H9 (cell line): Measurements from ENCODE around the gene WNT3A. TPM values are rescaled to one million over a fixed set of nuclear protein-coding genes. Genes with fewer than 3 reads are reported as not detected.
A peak's percentile ranks its signal among the peaks of the same experiment; 100 is the strongest.

Experiments used
- DNase-seq: peaks from one replicate; pipeline ENCODE4 v3.0.0-alpha.2; 2017
- H2AFZ ChIP-seq: one replicate; pipeline ENCODE4 v1.6.1; 2013; ENCODE audit warnings: mild to moderate bottlenecking, low read length, control low read depth, moderate library complexity
- H2AK5ac ChIP-seq: 2 replicates; pipeline ENCODE4 v1.6.1; 2013; ENCODE audit warnings: low read length, control low read depth, mixed read lengths; ENCODE audit not compliant: insufficient read length
- H2BK120ac ChIP-seq: one replicate; pipeline ENCODE4 v1.6.1; 2013; ENCODE audit warnings: low read depth, mild to moderate bottlenecking, low read length, control low read depth, inconsistent platforms; ENCODE audit not compliant: poor library complexity, severe bottlenecking
- H2BK12ac ChIP-seq: 2 replicates; pipeline ENCODE4 v1.6.1; 2013; ENCODE audit warnings: low read length, control low read depth, mixed read lengths, low read depth; ENCODE audit not compliant: insufficient read length
- H2BK15ac ChIP-seq: 2 replicates; pipeline ENCODE4 v1.6.1; 2013; ENCODE audit warnings: low read depth, low read length, control low read depth
- H2BK20ac ChIP-seq: one replicate; pipeline ENCODE4 v1.6.1; 2013; ENCODE audit warnings: low read depth, mild to moderate bottlenecking, low read length, control low read depth, inconsistent platforms; ENCODE audit not compliant: poor library complexity, severe bottlenecking
- H2BK5ac ChIP-seq: 2 replicates; pipeline ENCODE4 v1.6.1; 2013; ENCODE audit warnings: low read length, control low read depth, mixed read lengths; ENCODE audit not compliant: insufficient read length
- H3K14ac ChIP-seq: 2 replicates; pipeline ENCODE4 v1.6.1; 2013; ENCODE audit warnings: low read length, control low read depth; ENCODE audit not compliant: insufficient read depth
- H3K18ac ChIP-seq: 2 replicates; pipeline ENCODE4 v1.6.1; 2013; ENCODE audit warnings: low read depth, mild to moderate bottlenecking, mixed read lengths, low read length, control low read depth; ENCODE audit not compliant: insufficient read length
- H3K23ac ChIP-seq: 2 replicates; pipeline ENCODE4 v1.6.1; 2013; ENCODE audit warnings: low read length, control low read depth, mixed read lengths, low read depth; ENCODE audit not compliant: insufficient read length
- H3K23me2 ChIP-seq: 2 replicates; pipeline ENCODE4 v1.6.1; 2013; ENCODE audit warnings: low read depth, mild to moderate bottlenecking, mixed read lengths, low read length, control low read depth; ENCODE audit not compliant: insufficient read length, poor library complexity, severe bottlenecking
- H3K27ac ChIP-seq: 2 replicates; pipeline ENCODE4 v1.5.1; 2013; ENCODE audit warnings: low read length, control low read depth, mixed read lengths, low read depth; ENCODE audit not compliant: insufficient read length
- H3K27me3 ChIP-seq: 2 replicates; pipeline ENCODE4 v1.6.1; 2013; ENCODE audit warnings: low read length, control low read depth, inconsistent platforms; ENCODE audit not compliant: insufficient read depth
- H3K4ac ChIP-seq: 2 replicates; pipeline ENCODE4 v1.6.1; 2013; ENCODE audit warnings: low read depth, mild to moderate bottlenecking, control low read depth, inconsistent platforms, low read length, moderate library complexity
- H3K4me1 ChIP-seq: 2 replicates; pipeline ENCODE4 v1.6.1; 2013; ENCODE audit warnings: low read length, control low read depth, inconsistent platforms; ENCODE audit not compliant: insufficient read depth
- H3K4me2 ChIP-seq: 2 replicates; pipeline ENCODE4 v1.6.1; 2013; ENCODE audit warnings: low read length, control low read depth, mixed read lengths; ENCODE audit not compliant: insufficient read length, insufficient read depth
- H3K56ac ChIP-seq: 2 replicates; pipeline ENCODE4 v1.6.1; 2013; ENCODE audit warnings: low read depth, mild to moderate bottlenecking, mixed read lengths, low read length, control low read depth; ENCODE audit not compliant: insufficient read length
- H3K79me1 ChIP-seq: 2 replicates; pipeline ENCODE4 v1.6.1; 2013; ENCODE audit warnings: low read depth, mild to moderate bottlenecking, moderate library complexity, low read length, control low read depth, inconsistent platforms; ENCODE audit not compliant: insufficient read depth, poor library complexity, severe bottlenecking
- H3K79me2 ChIP-seq: 2 replicates; pipeline ENCODE4 v1.6.1; 2013; ENCODE audit warnings: low read length, control low read depth, inconsistent platforms; ENCODE audit not compliant: insufficient read depth
- H3K9ac ChIP-seq: 2 replicates; pipeline ENCODE4 v1.6.1; 2013; ENCODE audit warnings: low read length, control low read depth, mixed read lengths; ENCODE audit not compliant: insufficient read length; ENCODE audit errors: extremely low read depth
- H3K9me3 ChIP-seq: one replicate; pipeline ENCODE4 v1.6.1; 2013; ENCODE audit warnings: low read depth, low read length, inconsistent platforms; ENCODE audit not compliant: control insufficient read depth
- H3T11ph ChIP-seq: one replicate; pipeline ENCODE4 v1.6.1; 2013; ENCODE audit warnings: mild to moderate bottlenecking, low read length, control low read depth, inconsistent platforms
- H4K20me1 ChIP-seq: one replicate; pipeline ENCODE4 v1.6.1; 2013; ENCODE audit not compliant: control insufficient read depth, insufficient read length, insufficient read depth
- H4K5ac ChIP-seq: 2 replicates; pipeline ENCODE4 v1.6.1; 2013; ENCODE audit warnings: low read depth, mild to moderate bottlenecking, mixed read lengths, low read length, control low read depth; ENCODE audit not compliant: insufficient read length
- H4K8ac ChIP-seq: replicated peaks from 2 replicates; pipeline ENCODE4 v1.6.1; 2013; ENCODE audit warnings: low read length, control low read depth, mixed read lengths, low read depth; ENCODE audit not compliant: insufficient read length
- H4K91ac ChIP-seq: 2 replicates; pipeline ENCODE4 v1.6.1; 2013; ENCODE audit warnings: low read depth, mild to moderate bottlenecking, moderate library complexity, mixed read lengths, low read length, control low read depth; ENCODE audit not compliant: insufficient read length
- H3K27ac Mint-ChIP-seq, 3 experiments: 2 replicates in 2 of 3; 3 replicates in 1 of 3; pipeline ENCODE4 v1.8.0; 2020 to 2021; ENCODE audit warnings: mixed read lengths in 3 of 3, mild to moderate bottlenecking in 1 of 3, moderate library complexity in 1 of 3
- H3K27me3 Mint-ChIP-seq: 2 replicates; pipeline ENCODE4 v1.8.0; 2021; ENCODE audit warnings: low read depth, mild to moderate bottlenecking, moderate library complexity, mixed read lengths
- H3K36me3 Mint-ChIP-seq, 3 experiments: 2 replicates in 2 of 3; 3 replicates in 1 of 3; pipeline ENCODE4 v1.8.0; 2020 to 2021; ENCODE audit warnings: low read depth in 3 of 3, mixed read lengths in 3 of 3; ENCODE audit not compliant: insufficient read depth in 1 of 3
- H3K4me1 Mint-ChIP-seq, 2 experiments: 2 replicates each; pipeline ENCODE4 v1.8.0; 2020; ENCODE audit warnings: mixed read lengths in 2 of 2
- H3K4me3 Mint-ChIP-seq, 2 experiments: 2 replicates in 1 of 2; 3 replicates in 1 of 2; pipeline ENCODE4 v1.8.0; 2020 to 2021; ENCODE audit warnings: mild to moderate bottlenecking in 2 of 2, mixed read lengths in 2 of 2, moderate library complexity in 1 of 2
- H3K9me3 Mint-ChIP-seq, 2 experiments: 2 replicates in 1 of 2; 3 replicates in 1 of 2; pipeline ENCODE4 v1.8.0; 2020; ENCODE audit warnings: mild to moderate bottlenecking in 2 of 2, mixed read lengths in 2 of 2, moderate library complexity in 1 of 2
- WGBS: extraction: QIAGEN DNeasy Blood & Tissue Kit; methylation state at CpG from one replicate; pipeline ENCODE4 v1.1.7; 2013; ENCODE audit warnings: missing lambda C conversion rate, low lambda C conversion rate, mixed read lengths; ENCODE audit not compliant: insufficient read length; ENCODE audit errors: extremely low coverage; 5-methylcytosine and 5-hydroxymethylcytosine counted together
- total RNA-seq: library from RNA; stranded (reverse); gene quantifications from 2 replicates; pipeline ENCODE4 v1.2.1, GENCODE V29; 2021
- TF ChIP-seq, protein P1 (sequence below): fragments of 200-600 bp; sonication (generic); conservative IDR thresholded peaks from 3 replicates; pipeline ENCODE4 v1.8.0; 2021; ENCODE audit warnings: antibody characterized with exemption, mild to moderate bottlenecking

WNT3A gene
- total RNA-seq, 1 experiment from 2014 or later, result 0.17 TPM

DNA sequence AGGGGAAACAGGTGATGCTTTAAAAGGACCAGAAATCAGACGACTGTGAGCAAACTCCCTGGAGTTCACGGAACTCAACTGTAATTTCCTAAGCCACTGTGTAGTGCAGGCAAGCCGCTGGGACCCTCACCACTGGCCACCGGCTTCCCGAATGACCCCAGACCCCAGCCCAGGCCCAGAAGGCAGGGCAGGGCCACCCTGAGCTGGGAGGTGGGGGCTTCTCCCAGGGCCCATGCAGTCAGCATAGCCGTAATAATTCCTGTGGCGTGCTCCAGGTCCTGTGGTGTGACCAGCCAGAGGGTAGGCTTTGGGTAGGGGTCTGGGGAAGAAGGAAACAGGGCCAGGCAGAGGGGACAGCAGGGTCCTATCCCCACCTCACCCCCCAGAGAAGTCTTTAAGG, 72.2 kb downstream of the WNT3A start:
- H2BK12ac ChIP-seq, result no peak overlapping the region
- no peak overlapping the region for H3K56ac ChIP-seq
- H3K27ac ChIP-seq, result no peak overlapping the region
- peaks cover 9% of the 10 kb centered on the region for H3K23me2 ChIP-seq
- no peak overlapping the region for H2BK5ac ChIP-seq
- H3T11ph ChIP-seq, result no peak overlapping the region
- H2BK120ac ChIP-seq, result no peak overlapping the region
- no peak overlapping the region for H3K23ac ChIP-seq
- TF ChIP-seq, protein P1, sequence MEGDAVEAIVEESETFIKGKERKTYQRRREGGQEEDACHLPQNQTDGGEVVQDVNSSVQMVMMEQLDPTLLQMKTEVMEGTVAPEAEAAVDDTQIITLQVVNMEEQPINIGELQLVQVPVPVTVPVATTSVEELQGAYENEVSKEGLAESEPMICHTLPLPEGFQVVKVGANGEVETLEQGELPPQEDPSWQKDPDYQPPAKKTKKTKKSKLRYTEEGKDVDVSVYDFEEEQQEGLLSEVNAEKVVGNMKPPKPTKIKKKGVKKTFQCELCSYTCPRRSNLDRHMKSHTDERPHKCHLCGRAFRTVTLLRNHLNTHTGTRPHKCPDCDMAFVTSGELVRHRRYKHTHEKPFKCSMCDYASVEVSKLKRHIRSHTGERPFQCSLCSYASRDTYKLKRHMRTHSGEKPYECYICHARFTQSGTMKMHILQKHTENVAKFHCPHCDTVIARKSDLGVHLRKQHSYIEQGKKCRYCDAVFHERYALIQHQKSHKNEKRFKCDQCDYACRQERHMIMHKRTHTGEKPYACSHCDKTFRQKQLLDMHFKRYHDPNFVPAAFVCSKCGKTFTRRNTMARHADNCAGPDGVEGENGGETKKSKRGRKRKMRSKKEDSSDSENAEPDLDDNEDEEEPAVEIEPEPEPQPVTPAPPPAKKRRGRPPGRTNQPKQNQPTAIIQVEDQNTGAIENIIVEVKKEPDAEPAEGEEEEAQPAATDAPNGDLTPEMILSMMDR, result no peak
- peak overlapping the region in 1 of 2 experiments; percentile 46; a peak in 1 of 5 replicates for H3K4me3 Mint-ChIP-seq
- no peak overlapping the region for H2AK5ac ChIP-seq
- no peak for DNase-seq
- no peak overlapping the region for H3K4ac ChIP-seq
- no peak overlapping the region for H3K4me2 ChIP-seq
- H2AFZ ChIP-seq, result no peak overlapping the region
- H3K4me1 Mint-ChIP-seq, result peaks cover 26 to 46% of the 10 kb centered on the region in 2 experiments
- no peaks in the 10 kb centered on the region for H3K79me1 ChIP-seq
- no peak overlapping the region for H4K5ac ChIP-seq
- H4K20me1 ChIP-seq, result no peaks in the 10 kb centered on the region
- peaks cover 10% of the 10 kb centered on the region for H3K79me2 ChIP-seq
- H3K9ac ChIP-seq, result no peak overlapping the region
- 0 out of 5 replicates have a peak, but pooled peaks cover 0 to 3% of the 10 kb centered on the region in 2 experiments for H3K9me3 Mint-ChIP-seq
- peaks cover 69% of the 10 kb centered on the region for H3K27me3 Mint-ChIP-seq
- no peak overlapping the region for H4K8ac ChIP-seq
- H2BK20ac ChIP-seq, result no peak overlapping the region
- H3K18ac ChIP-seq, result no peak overlapping the region
- no peaks in the 10 kb centered on the region for H3K9me3 ChIP-seq
- H4K91ac ChIP-seq, result no peak overlapping the region
- no peak overlapping the region for H3K14ac ChIP-seq
- H3K27ac Mint-ChIP-seq, result peak overlapping the region in 1 of 3 experiments; percentile 90; a peak in 2 of 7 replicates
- H3K4me1 ChIP-seq, result peaks cover 1% of the 10 kb centered on the region; the same call in 1 of the 2 replicates
- H3K36me3 Mint-ChIP-seq, result peaks cover 5 to 8% (median 6%) of the 10 kb centered on the region in 3 experiments; a peak in 6 of 7 replicates
- no CpG with 5 or more reads among the region's 7 CpGs for WGBS
- peaks cover 30% of the 10 kb centered on the region; the same call in 1 of the 2 replicates for H3K27me3 ChIP-seq
- H2BK15ac ChIP-seq, result no peak overlapping the region
